Right renal cortex interstitium (tissue), 3 donors: Measurements from ENCODE around the gene MYL6B. TPM values are rescaled to one million over a fixed set of nuclear protein-coding genes. Genes with fewer than 3 reads are reported as not detected.

Source experiments
- DNase-seq, 3 donors: peaks; one replicate each; pipeline ENCODE4 v3.0.0-alpha.2; 2013; ENCODE audit warnings: low read depth in 3 of 3, low spot score in 2 of 3
- polyA plus RNA-seq, 3 donors: library from polyadenylated mRNA; unstranded; fragments of 120-200 nt; gene quantifications; one replicate each; pipeline ENCODE4 v1.2.1, GENCODE V29; 2013; ENCODE audit not compliant: insufficient read length in 3 of 3

Gene MYL6B
- polyA plus RNA-seq, 3 donors, result 176 to 177 (median 176) TPM

DNA sequence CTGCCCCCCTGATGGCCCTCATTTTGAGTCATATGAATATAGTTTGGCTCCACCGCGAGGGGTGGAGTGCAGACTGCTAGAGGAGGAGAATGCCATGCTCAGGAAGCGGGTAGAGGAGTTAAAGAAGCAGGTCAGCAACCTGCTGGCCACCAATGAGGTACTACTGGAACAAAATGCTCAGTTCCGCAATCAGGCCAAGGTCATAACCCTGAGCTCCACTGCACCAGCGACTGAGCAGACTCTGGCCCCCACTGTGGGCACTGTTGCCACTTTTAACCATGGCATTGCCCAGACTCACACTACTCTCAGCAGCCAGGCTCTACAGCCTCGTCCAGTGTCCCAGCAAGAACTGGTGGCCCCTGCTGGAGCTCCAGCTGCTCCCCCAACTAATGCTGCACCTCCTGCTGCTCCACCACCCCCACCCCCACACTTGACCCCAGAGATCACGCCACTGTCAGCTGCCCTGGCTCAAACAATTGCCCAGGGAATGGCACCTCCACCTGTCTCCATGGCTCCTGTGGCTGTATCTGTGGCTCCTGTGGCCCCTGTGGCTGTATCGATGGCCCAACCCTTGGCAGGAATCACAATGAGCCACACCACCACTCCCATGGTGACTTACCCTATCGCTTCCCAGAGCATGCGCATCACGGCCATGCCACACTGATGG is 31.1 kb upstream of the MYL6B start:
- no peak for DNase-seq

DNA sequence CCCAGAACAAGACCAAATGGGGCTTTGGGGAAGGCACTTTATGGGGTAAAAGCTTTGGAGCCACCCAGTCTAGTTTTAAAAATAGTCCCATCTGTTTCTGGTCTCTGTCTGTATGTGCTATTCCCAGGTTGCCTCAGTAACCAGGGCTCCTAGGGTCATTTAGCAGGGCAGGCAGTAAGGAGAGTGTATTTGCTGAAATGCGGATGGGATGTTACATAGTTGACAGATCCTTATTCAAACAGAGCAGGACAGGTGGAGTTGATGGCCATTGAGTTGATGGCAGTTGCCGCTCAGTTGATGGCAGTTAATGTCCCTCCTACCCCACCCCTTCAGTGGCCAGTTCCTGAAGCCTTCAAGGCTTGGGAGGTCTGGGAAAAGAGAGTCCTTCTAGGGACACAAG is 29.8 kb upstream of the MYL6B start:
- DNase-seq, result no peak

DNA sequence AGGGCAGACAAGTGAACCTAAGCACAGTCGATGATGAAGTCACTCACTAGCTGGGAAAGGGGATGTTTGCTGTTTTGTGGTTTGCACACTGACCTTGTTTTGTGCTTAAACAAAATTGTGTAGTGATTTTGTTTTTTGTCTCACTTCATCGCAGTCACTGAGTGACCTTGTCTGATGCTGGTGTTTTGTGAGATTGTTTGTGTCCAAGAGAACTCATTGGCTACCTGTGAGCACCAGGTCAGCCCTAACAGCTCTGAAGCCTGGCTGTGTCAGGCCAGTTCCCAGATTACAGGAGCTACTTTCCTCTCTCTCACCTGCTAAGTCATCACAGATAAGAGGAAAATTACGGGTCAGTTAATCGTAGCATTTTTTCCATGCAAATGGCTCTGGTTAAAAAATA is 28.3 kb upstream of the MYL6B start:
- DNase-seq, result no peak

DNA sequence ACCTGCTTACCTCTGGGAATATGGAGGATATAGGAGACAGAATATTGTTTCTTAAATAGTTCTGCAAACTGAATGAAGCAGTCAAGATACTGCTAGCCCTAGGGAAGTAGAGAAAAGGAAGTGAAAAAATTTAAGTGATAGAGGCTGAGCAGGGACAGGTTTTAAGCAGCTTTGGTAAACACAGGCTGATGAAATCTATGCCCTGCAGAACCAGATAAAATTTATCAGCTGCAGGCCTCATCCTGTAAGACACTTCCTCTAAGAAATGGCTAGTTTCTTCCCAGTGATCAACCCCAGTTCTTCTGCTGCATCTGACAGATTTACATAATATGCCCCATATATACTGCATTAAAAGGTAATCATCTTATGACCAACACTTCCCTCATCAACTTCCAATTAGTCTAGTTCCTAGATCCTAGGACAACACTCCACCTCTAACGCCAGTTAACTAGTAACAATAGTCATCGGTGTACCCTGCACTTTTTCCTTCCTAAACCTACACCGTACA is 25.6 kb upstream of the MYL6B start:
- no peak for DNase-seq

DNA sequence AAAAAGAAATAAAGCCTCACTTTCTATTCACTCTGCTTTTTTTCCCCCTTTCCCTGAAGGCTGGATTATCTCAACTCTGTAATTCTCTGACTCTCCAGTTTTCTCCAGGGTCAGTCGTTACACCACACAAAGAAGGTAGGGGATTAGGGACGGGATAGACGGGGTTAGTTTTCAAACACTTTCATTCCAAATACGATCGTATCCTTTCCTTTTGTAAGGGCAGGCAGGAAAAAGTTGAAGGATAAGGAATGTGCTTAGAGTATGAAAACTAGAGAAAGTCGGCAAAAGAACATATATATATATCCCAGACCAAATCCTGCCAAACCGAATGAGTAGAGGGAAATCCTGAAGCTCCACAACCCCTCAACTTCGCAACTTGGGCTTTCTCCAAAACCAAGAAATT is 24.9 kb upstream of the MYL6B start:
- no peak for DNase-seq

DNA sequence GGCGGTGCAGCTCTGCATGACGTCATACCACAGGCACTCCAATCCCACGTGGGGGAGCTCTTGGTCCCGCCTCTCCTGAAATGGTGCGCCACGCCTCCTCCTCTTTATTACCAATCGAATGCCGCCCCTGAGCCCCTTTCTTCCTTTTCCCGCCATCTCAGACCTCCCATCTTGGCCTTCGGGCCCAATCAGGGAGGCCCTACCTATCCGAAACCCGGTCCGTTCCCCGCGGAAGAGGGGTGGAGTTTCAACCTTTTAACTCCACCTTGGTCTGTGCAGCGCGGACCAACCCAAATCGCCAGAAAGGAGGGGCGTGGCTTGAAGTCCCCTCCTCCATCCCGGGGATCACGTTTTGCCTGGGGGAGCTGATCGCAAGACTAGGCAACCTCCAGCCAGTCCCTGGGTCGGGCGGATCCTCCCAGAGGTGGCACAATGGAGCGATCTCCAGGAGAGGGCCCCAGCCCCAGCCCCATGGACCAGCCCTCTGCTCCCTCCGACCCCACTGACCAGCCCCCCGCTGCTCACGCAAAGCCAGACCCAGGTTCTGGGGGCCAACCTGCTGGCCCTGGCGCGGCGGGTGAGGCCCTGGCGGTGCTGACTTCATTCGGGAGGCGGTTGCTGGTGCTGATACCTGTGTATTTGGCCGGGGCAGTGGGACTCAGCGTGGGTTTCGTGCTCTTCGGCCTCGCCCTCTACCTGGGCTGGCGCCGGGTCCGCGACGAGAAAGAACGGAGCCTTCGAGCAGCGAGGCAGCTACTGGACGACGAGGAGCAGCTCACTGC is 24.3 kb upstream of the MYL6B start, which contains the start of gene ESYT1:
Gene ESYT1 (plus strand): TSS at position 380 of the 782 bp plus-strand sequence. CDS start 53 bp downstream, at position 433.
- peak; percentile 98 to 100 (median 98) for DNase-seq

DNA sequence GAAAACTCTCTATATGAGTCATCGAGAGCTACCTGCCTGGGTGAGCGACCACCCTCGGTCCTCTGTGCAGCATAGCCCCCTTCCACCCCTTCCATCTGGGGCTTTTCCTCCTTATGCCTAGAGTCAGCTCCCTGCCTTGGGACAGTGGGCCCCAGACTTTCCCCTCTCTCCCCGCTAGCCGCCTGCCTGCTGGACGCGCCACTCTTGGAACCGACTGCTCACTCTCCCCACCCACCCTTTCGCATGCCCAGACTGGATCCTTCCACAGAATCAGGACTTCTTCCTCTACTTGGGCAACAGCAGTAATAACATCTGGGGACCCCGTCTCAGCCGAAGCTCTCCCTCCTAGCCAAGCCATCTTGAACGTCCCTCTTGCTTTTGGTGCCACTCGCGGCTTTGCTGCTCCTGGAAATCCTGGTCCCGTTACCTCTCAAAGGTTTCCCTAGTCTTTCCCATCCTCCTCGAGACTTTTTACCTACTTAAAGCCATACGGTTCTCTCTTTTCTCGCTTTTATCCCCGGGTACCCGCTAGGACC is 23.6 kb upstream of the MYL6B start:
- DNase-seq, result no peak

DNA sequence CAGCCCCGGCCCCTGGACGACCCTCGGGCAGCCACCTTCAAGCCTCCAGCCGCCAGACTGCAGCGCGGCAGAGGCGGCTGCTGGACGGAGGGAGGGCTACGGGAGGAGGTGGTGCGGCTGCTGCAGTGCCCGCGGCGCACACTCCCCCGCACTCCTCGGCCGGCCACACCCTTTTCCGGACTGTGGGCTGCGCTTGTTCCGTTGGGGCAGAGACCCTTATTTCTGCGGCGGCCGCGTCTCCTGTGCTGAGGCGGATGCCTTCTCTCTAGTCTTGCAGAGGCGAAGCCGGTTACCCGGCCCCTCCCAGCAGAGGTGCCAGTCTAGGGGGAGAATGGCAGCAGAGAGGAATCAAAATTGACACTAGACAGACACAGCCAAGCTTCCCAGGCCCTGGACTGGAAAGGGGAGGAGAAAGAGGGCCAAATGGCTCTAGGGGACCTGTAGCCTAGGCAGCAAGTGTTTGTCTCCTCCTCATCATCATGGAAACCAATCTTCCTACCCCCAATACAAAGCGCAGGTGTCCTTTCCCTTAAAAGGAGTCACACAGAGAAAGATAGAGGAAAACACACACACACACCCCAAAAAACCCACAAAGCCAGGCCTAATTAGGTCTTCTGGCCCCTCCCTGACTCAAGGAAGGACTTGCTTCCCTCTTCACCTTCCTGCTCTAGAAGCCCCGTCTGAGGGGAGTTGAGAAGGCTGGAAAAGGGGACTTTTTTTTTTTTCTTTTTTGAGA is 23.0 kb upstream of the MYL6B start:
- no peak for DNase-seq

DNA sequence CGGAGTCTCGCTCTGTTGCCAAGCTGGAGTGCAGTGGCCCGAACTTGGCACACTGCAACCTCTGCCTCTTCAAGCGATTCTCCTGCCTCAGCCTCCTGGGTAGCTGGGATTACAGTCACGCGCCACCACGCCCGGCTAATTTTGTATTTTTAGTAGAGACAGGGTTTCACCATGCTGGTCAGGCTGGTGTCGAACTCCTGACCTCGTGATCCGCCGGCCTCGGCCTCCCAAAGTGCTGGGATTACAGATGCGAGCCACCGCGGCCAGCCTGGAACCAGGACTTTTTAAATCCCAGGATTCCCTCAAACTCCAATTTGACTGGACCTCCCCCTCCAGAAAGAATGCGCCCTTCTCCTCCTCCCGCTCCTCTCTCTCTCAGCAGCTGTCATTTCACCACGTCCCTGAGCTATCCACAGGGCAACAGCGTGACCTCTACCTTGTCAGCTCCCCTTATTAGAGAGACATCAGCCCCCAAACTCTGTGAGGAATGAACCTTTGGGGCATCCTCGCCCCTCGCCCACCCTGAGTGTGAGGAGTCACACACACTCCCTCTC is 22.4 kb upstream of the MYL6B start:
- DNase-seq, result no peak

DNA sequence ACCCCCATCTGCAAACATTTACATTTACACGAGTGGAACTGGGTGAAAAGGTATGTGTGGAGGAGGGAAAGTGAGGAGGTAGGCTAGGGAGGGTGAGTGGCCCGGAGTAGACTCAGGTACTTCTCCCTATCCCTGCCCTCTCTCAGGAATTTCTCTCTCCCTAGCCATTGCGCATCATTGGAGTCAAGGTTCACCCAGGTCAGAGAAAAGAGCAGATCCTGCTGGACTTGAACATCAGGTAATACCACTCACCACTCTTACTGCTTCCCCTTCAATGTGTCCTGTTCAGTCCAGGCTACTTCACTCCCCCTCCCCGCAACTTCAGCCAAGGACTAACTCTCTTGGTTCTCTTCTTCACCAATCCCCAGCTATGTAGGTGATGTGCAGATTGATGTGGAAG is 21.5 kb upstream of the MYL6B start:
- DNase-seq, result no peak

DNA sequence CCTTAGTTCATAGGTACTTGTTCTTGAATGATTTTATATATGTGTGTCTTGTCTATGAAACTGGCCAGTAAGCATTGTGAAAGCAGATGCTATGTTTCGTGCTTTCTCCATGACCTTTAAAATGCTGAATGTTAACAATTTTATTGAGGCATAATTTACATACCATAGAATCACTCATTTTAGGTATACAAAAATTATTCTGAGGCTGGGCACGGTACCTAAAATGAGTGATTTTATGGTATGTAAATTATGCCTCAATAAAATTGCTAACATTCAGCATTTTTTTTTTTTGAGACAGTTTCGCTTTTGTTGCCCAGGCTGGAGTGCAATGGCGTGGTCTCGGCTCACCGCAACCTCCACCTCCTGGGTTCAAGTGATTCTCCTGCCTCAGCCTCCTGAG is 17.5 kb upstream of the MYL6B start:
- no peak for DNase-seq

DNA sequence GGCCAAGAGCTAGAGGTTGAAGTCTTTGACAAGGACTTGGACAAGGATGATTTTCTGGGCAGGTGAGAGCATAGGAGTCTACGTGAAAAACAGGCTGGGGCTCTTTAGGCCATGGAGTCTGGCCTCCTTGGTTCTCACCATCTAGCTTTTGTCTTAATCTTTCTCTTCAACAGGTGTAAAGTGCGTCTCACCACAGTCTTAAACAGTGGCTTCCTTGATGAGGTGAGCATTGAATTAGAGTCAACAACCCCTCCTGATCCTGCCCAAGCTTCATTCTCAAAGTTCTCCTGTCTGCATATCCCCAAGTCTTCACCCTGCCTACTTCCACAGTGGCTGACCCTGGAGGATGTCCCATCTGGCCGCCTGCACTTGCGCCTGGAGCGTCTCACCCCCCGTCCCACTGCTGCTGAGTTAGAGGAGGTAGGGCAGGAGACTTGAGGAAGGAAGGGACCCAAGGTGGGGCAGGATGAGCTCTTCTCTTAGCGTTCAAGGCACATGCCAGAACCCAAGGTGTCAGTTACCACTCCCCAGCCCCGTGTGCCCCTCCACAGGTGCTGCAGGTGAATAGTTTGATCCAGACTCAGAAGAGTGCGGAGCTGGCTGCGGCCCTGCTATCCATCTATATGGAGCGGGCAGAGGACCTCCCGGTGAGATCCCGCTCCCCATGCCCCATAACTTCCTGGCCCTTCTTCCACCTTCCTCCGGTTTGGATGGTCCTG is 14.4 kb upstream of the MYL6B start:
- DNase-seq, result no peak

DNA sequence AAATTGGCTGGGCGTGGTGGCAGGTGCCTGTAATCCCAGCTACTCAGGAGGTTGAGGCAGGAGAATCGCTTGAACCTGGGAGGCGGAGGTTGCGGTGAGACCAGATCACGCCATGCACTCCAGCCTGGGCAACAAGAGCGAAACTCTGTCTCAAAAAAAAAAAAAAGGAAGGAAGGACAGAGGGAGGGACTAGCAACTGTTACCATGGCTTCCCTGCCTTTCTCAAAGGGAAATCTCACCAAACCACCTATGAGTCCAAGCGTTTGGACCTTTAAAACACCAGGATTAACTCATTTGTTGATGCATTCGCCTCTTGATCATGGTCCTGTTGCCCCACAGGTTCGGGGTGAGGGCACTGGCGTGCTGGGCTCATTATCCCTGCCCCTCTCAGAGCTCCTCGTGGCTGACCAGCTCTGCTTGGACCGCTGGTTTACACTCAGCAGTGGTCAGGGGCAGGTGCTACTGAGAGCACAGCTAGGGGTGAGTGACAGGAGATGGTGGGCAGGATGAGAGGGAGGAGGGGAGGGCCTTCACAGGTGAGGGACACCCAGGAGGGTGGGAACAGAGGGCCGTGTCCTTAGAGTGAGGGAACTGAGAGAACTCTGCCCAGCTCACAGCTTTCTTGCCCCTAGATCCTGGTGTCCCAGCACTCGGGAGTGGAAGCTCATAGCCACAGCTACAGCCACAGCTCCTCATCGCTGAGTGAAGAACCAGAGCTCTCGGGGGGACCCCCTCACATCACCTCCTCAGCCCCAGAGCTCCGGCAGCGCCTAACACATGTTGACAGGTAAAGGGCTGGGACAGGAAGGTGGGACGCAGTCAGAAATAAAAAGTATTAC is 10.2 kb upstream of the MYL6B start:
- no peak for DNase-seq

DNA sequence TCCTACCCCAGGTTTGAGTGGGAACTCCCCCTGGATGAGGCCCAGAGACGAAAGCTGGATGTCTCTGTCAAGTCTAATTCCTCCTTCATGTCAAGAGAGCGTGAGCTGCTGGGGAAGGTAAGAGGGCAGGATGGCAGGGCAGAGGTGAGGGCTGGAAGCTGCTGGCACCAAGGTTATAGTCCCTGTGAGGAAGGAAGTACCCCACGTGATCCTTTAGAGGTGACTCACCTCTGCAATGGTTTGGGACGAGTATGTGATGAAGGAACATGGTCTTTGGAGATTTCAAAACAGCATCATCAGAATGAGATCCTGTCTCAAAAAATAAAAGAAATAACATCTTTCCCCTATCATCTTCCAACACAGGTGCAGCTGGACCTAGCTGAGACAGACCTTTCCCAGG is 9.2 kb upstream of the MYL6B start:
- DNase-seq, result no peak

DNA sequence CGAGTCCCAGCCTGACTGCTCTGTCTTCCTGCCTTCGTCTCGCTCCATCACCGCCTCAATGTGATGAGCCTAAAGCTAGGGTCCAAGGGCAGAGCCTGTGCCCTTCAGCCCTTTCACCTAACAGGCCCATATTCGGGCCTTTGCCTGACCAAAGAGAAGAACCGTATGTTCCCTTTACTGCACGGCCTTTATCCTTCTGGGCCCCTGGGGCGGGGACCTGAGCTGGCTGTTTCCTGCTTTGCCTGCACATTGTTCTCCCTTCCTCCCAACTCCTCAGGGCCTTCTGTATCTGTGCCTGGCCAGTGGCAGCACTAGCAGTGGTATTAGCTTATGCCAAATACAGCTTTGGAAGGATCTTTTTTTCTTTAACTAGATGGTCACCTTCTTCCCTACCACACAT is 8.5 kb upstream of the MYL6B start:
- DNase-seq, result no peak

DNA sequence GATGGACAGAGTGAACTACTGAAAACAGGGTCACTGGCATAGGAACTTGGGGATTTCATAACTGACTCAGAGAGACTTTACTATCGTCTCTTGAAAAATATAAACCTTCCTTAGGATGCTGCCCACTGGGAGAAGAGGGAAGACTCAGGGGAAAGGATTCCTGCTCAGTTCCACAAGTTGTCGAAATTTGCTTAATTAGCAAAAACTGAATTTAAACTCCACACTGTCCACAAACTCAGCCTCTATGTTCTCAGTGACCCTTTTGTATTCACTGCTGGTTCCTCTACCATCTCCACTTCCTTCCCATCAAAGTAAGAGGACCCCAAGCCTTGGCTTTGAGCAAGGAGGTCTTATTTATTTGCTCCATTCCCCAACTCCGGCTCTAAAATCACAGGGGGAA is 7.2 kb upstream of the MYL6B start:
- no peak for DNase-seq

DNA sequence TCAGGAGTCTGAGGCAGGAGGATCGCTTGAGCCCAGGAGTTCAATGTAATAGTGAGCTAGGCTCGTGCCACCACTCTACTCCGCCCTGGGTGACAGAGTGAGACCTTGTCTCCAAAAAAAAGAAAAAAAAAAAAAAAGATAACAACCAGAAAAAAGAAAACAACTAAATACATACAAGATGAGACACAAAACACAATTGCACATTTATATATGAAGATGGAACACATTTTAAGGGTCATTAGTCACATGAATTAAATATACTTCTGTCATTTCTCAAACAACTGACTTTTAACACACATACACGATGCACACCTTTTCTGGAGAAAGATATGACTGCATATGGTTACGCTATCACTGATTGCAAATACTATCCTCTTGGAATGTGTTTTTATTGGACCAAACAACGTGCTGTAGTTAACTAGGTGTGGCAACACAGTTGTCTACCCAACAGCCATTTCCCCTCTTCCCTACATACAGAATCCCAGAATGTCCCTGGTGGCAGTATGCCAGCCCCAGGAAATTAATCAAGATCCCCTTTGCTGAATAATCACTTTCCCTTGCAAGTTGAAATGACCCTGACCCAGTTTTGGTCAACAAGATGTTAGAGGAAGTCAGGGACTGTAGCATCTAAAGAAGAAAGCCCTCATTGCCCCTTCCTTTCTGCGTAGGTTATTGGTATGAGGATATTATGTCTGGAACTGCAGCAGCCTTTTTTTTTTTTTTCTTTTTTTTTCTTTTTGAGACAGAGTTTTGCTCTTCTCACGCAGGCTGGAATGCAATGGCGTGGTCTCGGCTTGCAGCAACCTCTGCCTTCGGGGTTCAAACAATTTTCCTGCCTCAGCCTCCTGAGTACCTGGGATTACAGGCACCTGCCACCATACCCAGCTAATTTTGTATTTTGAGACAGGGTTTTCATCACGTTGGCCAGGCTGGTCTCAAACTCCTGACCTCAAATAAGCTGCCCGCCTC is 5.6 kb upstream of the MYL6B start:
- no peak for DNase-seq

DNA sequence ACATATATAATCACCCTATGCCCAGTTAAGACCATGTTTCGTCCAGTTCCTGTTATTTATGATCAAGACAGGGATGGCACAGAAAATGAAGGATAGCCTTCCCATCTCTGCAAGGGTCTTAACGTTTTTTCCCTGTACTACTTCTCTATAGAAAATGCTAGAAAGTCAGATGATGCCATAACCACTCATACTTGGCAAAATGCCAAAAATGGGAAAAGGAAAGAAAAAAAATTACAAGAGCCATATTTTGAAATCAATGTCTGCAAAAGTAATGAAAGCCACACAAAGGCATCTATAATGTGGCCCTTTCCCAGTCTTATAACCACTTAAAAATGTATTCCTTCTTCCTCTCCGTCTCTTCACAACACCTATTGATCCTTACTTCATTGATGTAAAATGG is 1.8 kb upstream of the MYL6B start:
- no peak for DNase-seq
